ENCODE results near the gene RCAN2.

DNA sequence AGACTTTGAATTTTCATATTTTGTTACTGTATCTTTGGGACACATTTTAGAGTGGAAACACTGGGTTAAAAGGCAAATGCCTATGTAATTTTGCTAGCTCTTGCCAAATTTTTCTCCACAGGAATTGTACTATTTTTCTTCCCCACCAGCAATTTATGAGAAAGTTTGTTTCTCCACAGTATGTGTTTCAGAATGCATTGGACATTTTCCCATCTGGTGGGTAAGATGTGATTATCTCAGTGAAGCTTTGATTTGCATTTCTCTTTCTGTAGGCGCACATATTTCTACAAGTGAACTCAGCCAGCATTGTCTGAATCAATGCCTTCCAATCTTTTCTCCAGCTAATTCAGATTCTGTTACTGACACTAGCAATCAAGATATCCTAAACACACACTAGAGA lies 157.8 kb downstream of the RCAN2 start:
- TF ChIP-seq, protein P1, sequence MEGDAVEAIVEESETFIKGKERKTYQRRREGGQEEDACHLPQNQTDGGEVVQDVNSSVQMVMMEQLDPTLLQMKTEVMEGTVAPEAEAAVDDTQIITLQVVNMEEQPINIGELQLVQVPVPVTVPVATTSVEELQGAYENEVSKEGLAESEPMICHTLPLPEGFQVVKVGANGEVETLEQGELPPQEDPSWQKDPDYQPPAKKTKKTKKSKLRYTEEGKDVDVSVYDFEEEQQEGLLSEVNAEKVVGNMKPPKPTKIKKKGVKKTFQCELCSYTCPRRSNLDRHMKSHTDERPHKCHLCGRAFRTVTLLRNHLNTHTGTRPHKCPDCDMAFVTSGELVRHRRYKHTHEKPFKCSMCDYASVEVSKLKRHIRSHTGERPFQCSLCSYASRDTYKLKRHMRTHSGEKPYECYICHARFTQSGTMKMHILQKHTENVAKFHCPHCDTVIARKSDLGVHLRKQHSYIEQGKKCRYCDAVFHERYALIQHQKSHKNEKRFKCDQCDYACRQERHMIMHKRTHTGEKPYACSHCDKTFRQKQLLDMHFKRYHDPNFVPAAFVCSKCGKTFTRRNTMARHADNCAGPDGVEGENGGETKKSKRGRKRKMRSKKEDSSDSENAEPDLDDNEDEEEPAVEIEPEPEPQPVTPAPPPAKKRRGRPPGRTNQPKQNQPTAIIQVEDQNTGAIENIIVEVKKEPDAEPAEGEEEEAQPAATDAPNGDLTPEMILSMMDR (IDR thresholded peaks at IDR 0.05; ENCODE audit: insufficient read depth, low read length): no peak
- TF ChIP-seq, protein P2, sequence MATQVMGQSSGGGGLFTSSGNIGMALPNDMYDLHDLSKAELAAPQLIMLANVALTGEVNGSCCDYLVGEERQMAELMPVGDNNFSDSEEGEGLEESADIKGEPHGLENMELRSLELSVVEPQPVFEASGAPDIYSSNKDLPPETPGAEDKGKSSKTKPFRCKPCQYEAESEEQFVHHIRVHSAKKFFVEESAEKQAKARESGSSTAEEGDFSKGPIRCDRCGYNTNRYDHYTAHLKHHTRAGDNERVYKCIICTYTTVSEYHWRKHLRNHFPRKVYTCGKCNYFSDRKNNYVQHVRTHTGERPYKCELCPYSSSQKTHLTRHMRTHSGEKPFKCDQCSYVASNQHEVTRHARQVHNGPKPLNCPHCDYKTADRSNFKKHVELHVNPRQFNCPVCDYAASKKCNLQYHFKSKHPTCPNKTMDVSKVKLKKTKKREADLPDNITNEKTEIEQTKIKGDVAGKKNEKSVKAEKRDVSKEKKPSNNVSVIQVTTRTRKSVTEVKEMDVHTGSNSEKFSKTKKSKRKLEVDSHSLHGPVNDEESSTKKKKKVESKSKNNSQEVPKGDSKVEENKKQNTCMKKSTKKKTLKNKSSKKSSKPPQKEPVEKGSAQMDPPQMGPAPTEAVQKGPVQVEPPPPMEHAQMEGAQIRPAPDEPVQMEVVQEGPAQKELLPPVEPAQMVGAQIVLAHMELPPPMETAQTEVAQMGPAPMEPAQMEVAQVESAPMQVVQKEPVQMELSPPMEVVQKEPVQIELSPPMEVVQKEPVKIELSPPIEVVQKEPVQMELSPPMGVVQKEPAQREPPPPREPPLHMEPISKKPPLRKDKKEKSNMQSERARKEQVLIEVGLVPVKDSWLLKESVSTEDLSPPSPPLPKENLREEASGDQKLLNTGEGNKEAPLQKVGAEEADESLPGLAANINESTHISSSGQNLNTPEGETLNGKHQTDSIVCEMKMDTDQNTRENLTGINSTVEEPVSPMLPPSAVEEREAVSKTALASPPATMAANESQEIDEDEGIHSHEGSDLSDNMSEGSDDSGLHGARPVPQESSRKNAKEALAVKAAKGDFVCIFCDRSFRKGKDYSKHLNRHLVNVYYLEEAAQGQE (IDR thresholded peaks at IDR 0.05; ENCODE audit: insufficient replicate concordance, low read depth): no peak

Data from HL-60 (cell line).